B cell (primary cell): ENCODE measurements around the gene KDM1B. TPM values are rescaled to one million over a fixed set of nuclear protein-coding genes. Genes with fewer than 3 reads are reported as not detected.

Source experiments
- ATAC-seq: fragments of 200-7000 bp; cut with Tn5 transposase; one replicate; pipeline ENCODE4 v1.10.0; 2021; ENCODE audit warnings: low read depth, mild to moderate bottlenecking, moderate number of reproducible peaks, moderate library complexity
- CTCF ChIA-PET: fragments of 350-600 bp; sonication (Branson Sonifier 250); formaldehyde crosslinking; loops from one replicate; lab custom pipeline; 2021; ENCODE audit warnings: antibody characterized with exemption, inconsistent platforms; lab: Charles Lee
- POLR2A ChIA-PET: fragments of 350-600 bp; sonication (Branson Sonifier 250); formaldehyde crosslinking; loops from one replicate; lab custom pipeline; 2021; ENCODE audit warnings: antibody characterized with exemption; lab: Charles Lee
- DNase-seq: peaks from one replicate; pipeline ENCODE4 v3.0.0; 2013
- H2AFZ ChIP-seq: 2 replicates; pipeline ENCODE4 v1.6.1; 2012; ENCODE audit warnings: mild to moderate bottlenecking, low read depth, low read length; ENCODE audit not compliant: insufficient read depth, poor library complexity, severe bottlenecking
- H3K27ac ChIP-seq, 2 donors: 1 replicate in 1 of 2; 2 replicates in 1 of 2; pipeline ENCODE4 v1.5.1; 2012 to 2013; ENCODE audit warnings: low read length in 2 of 2, mild to moderate bottlenecking in 2 of 2, moderate library complexity in 1 of 2
- H3K27me3 ChIP-seq, 4 experiments: fragments of 200-600 bp in 1 of 4; sonication (generic) in 1 of 4; replicated peaks in 1 of 4; 1 replicate in 2 of 4; 2 replicates in 2 of 4; pipeline versions ENCODE4 v1.6.1 to v1.7.0; 2013 to 2016; ENCODE audit warnings: low read length in 3 of 4, mild to moderate bottlenecking in 2 of 4, mixed read lengths in 1 of 4, moderate library complexity in 1 of 4; ENCODE audit not compliant: insufficient read depth in 4 of 4, control insufficient read depth in 3 of 4; ENCODE audit errors: control extremely low read depth in 1 of 4
- H3K36me3 ChIP-seq, 2 experiments: replicated peaks in 1 of 2; 1 replicate in 1 of 2; 2 replicates in 1 of 2; pipeline versions ENCODE4 v1.6.1 to v1.7.1; 2013; ENCODE audit warnings: low read length in 1 of 2; ENCODE audit not compliant: insufficient read depth in 2 of 2, control insufficient read depth in 1 of 2; ENCODE audit errors: control extremely low read depth in 1 of 2, extremely low read depth in 1 of 2
- H3K4me1 ChIP-seq, 2 donors: fragments of 200-600 bp in 1 of 2; sonication (generic) in 1 of 2; 1 replicate in 1 of 2; 2 replicates in 1 of 2; pipeline versions ENCODE4 v1.5.1 to v1.6.1; 2013 to 2017; ENCODE audit warnings: low read length in 2 of 2; ENCODE audit not compliant: control insufficient read depth in 2 of 2, insufficient read depth in 2 of 2
- H3K4me2 ChIP-seq: replicated peaks from 2 replicates; pipeline ENCODE3; 2012; ENCODE audit warnings: mild to moderate bottlenecking, low read depth, low read length; ENCODE audit not compliant: poor library complexity, severe bottlenecking
- H3K4me3 ChIP-seq, 5 experiments: fragments of 200-600 bp in 1 of 5; sonication (generic) in 1 of 5; 1 replicate in 3 of 5; 2 replicates in 2 of 5; pipeline versions ENCODE4 v1.5.1 to v1.7.0; 2011 to 2016; ENCODE audit warnings: low read length in 4 of 5, mild to moderate bottlenecking in 4 of 5, low read depth in 2 of 5, control low read depth in 1 of 5, moderate library complexity in 1 of 5; ENCODE audit not compliant: insufficient read depth in 1 of 5; ENCODE audit errors: control extremely low read depth in 1 of 5, extremely low read depth in 1 of 5
- H3K79me2 ChIP-seq: fragments of 200-600 bp; sonication (generic); one replicate; pipeline ENCODE4 v1.6.0; 2016; ENCODE audit warnings: low read length; ENCODE audit not compliant: control insufficient read depth, insufficient read depth
- H3K9ac ChIP-seq: fragments of 200-600 bp; sonication (generic); 2 replicates; pipeline ENCODE4 v1.6.1; 2017; ENCODE audit warnings: mild to moderate bottlenecking, low read length, moderate library complexity
- H3K9me3 ChIP-seq, 3 donors: one replicate each; pipeline versions ENCODE4 v1.6.1 to v1.7.1; 2013; ENCODE audit warnings: low read length in 2 of 3; ENCODE audit not compliant: control insufficient read depth in 2 of 3, insufficient read depth in 1 of 3; ENCODE audit errors: control extremely low read depth in 1 of 3
- H4K20me1 ChIP-seq: 2 replicates; pipeline ENCODE4 v1.6.0; 2012; ENCODE audit warnings: mild to moderate bottlenecking, low read length; ENCODE audit not compliant: insufficient read depth, control insufficient read depth, poor library complexity, severe bottlenecking
- H3K27ac Mint-ChIP-seq: one replicate; pipeline ENCODE4 v1.8.0; 2021; ENCODE audit warnings: mixed read lengths
- H3K27me3 Mint-ChIP-seq: one replicate; pipeline ENCODE4 v1.8.0; 2021; ENCODE audit warnings: mixed read lengths
- H3K4me1 Mint-ChIP-seq: one replicate; pipeline ENCODE4 v1.8.0; 2021; ENCODE audit warnings: mixed read lengths
- H3K4me3 Mint-ChIP-seq: one replicate; pipeline ENCODE4 v1.8.0; 2021; ENCODE audit warnings: mixed read lengths
- H3K9me3 Mint-ChIP-seq: one replicate; pipeline ENCODE4 v1.8.0; 2022; ENCODE audit warnings: mixed read lengths; ENCODE audit not compliant: insufficient read depth
- CTCF ChIP-seq: fragments of 200-600 bp; IDR thresholded peaks from one replicate; pipeline ENCODE4 v1.8.0; 2022; ENCODE audit warnings: antibody characterized with exemption, mild to moderate bottlenecking
- EZH2 ChIP-seq: IDR thresholded peaks from 2 replicates; pipeline ENCODE4 v1.6.1; 2012; ENCODE audit warnings: borderline replicate concordance, low read depth, mild to moderate bottlenecking, moderate library complexity, low read length; ENCODE audit not compliant: insufficient read depth, poor library complexity, severe bottlenecking
- WGBS: methylation state at CpG from one replicate; pipeline ENCODE4 v1.1.5; 2013; ENCODE audit warnings: missing lambda C conversion rate; ENCODE audit not compliant: insufficient coverage; 5-methylcytosine and 5-hydroxymethylcytosine counted together
- intact Hi-C: fragments of 100-400 bp; cut with micrococcal nuclease; formaldehyde crosslinking; loops from one replicate; pipeline ENCODE4 v1.10.0; 2022
- polyA plus RNA-seq: library from polyadenylated mRNA; depleted of rRNA; stranded (reverse); fragments of >200 nt; gene quantifications from 2 replicates; pipeline ENCODE4 v1.2.3, GENCODE V29; 2012
- total RNA-seq, 2 donors: library from RNA; stranded (reverse); fragments of 120-200 nt in 1 of 2; gene quantifications; 1 replicate in 1 of 2; 2 replicates in 1 of 2; pipeline versions ENCODE4 v1.2.3 to v1.2.4, GENCODE V29; 2013 to 2022

The KDM1B gene
- total and polyA plus RNA-seq, 2 donors (not counting 1 experiment from before 2014, with no cell fraction given), result 10.9 to 16.0 TPM

DNA sequence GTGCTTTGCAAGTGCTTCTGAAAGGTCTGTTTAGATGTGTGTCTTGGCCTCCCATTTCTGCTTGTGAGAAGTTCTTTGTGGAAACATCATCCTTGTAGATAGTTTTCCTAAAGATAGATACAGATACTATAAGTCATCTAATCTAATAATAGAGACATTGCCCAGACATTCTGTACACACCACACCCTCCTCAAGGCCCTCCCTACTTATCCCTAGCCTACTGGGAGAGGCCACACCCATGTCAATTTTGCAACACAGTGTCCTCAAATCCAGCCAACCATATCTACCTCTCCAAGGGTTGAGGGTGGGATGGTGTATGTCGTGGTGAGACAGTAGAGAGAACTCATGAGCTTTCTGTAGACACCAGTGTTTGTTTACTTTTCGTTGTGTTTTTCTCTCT, 6.2 kb downstream of the KDM1B start:
- Histone ChIP-seq H3K27ac (no peak overlapping the region), H3K4me3 (no peak overlapping the region), H3K9ac (no peak overlapping the region), H3K27me3 (no peaks in the 10 kb centered on the region), H3K79me2 (peaks cover 23% of the 10 kb centered on the region), H3K4me2 (no peak overlapping the region), H3K9me3 (no peaks in the 10 kb centered on the region), H3K4me1 (peaks cover 3% of the 10 kb centered on the region in 2 donors), H4K20me1 (no peaks in the 10 kb centered on the region), H3K36me3 (peaks cover 12 to 43% of the 10 kb centered on the region in 2 experiments), H2AFZ (no peak overlapping the region)
- Mint-ChIP-seq H3K27me3 (no peaks in the 10 kb centered on the region), H3K4me3 (no peak overlapping the region), H3K9me3 (no peaks in the 10 kb centered on the region), H3K4me1 (peaks cover 3% of the 10 kb centered on the region), H3K27ac (no peak overlapping the region)
- ChIA-PET POLR2A (no interaction called here), CTCF (no interaction called here)
- ATAC-seq (no peak), DNase-seq (no peak)
- intact Hi-C loops, result no loop called here
- WGBS, result no CpG with 5 or more reads among the region's 2 CpGs
- TF ChIP-seq EZH2 (no peak), CTCF (no peak)

DNA sequence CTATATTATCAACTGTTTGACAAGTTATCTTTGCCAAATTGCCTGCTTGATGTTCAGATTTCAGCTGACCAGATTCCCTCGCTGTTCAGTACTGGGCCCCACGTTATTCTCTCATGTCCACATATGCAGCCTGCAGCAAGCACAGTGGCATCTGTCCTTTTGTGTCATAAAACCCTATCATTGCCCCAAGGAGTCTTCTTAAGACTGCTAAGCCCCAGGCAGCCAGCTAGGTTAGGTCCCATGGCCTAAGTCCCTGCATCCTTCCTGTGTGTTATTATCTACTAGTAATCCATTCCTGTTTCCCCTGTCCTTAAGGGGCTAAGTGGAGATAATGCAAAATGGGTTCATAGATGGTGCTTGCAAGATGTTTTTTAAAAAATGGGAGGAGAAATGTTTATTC, 7.2 kb downstream of the KDM1B start:
- H3K9me3 Mint-ChIP-seq, result no peaks in the 10 kb centered on the region
- no peaks in the 10 kb centered on the region for H3K9me3 ChIP-seq
- H3K4me3 Mint-ChIP-seq, result no peak overlapping the region
- H3K9ac ChIP-seq, result no peak overlapping the region
- H3K4me1 ChIP-seq, result no peaks in the 10 kb centered on the region
- H3K79me2 ChIP-seq, result peaks cover 23% of the 10 kb centered on the region
- no peak for TF ChIP-seq CTCF
- TF ChIP-seq EZH2, result no peak
- peaks cover 14 to 48% of the 10 kb centered on the region in 2 experiments for H3K36me3 ChIP-seq
- peaks cover 1% of the 10 kb centered on the region for H3K4me1 Mint-ChIP-seq
- no peak overlapping the region for H3K4me3 ChIP-seq
- WGBS, result 100% methylated on average over 2 of the region's 2 CpGs
- no peaks in the 10 kb centered on the region for H3K27me3 Mint-ChIP-seq
- POLR2A ChIA-PET, result no interaction called here
- no peak for DNase-seq
- intact Hi-C loops, result no loop called here
- ATAC-seq, result no peak
- no peaks in the 10 kb centered on the region for H3K27me3 ChIP-seq
- H3K4me2 ChIP-seq, result no peak overlapping the region
- H3K27ac Mint-ChIP-seq, result no peak overlapping the region
- no peaks in the 10 kb centered on the region for H4K20me1 ChIP-seq
- CTCF ChIA-PET, result no interaction called here
- H3K27ac ChIP-seq, result no peak overlapping the region
- H2AFZ ChIP-seq, result no peak overlapping the region
